GM12872 (cell line): ENCODE results near the gene MLXIPL.

Source experiments
- TF ChIP-seq, protein P1 (sequence below): IDR thresholded peaks from 3 replicates; pipeline ENCODE4 v1.5.1; 2011; ENCODE audit warnings: low read depth, mild to moderate bottlenecking, low read length, moderate library complexity; ENCODE audit not compliant: insufficient read depth

The MLXIPL gene

GRCh38 chr7:73555411-73555982 lies 68.8 kb downstream of the MLXIPL start:
- TF ChIP-seq, protein P1, sequence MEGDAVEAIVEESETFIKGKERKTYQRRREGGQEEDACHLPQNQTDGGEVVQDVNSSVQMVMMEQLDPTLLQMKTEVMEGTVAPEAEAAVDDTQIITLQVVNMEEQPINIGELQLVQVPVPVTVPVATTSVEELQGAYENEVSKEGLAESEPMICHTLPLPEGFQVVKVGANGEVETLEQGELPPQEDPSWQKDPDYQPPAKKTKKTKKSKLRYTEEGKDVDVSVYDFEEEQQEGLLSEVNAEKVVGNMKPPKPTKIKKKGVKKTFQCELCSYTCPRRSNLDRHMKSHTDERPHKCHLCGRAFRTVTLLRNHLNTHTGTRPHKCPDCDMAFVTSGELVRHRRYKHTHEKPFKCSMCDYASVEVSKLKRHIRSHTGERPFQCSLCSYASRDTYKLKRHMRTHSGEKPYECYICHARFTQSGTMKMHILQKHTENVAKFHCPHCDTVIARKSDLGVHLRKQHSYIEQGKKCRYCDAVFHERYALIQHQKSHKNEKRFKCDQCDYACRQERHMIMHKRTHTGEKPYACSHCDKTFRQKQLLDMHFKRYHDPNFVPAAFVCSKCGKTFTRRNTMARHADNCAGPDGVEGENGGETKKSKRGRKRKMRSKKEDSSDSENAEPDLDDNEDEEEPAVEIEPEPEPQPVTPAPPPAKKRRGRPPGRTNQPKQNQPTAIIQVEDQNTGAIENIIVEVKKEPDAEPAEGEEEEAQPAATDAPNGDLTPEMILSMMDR, result no peak

- TF ChIP-seq, protein P1, result no peak
Observed at GRCh38 chr7:73549176-73549575, 75.1 kb downstream of the MLXIPL start.

DNA sequence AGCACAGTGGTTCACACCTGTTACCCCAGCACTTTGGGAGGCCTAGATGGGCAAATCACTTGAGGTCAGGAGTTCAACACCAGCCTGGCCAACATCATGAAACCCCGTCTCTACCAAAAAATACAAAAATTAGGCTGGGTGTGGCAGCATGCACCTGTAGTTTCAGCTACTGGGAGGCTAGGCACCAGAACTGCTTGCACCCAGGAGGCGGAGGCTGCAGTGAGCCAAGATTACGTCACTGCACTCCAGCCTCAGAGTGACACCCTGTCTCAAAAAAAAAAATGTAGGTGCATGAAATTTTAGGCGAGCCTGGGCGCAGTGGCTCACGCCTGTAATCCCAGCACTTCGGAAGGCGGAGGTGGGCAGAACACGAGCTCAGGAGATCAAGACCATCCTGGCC lies 76.5 kb downstream of the MLXIPL start:
- TF ChIP-seq, protein P1, result no peak

DNA sequence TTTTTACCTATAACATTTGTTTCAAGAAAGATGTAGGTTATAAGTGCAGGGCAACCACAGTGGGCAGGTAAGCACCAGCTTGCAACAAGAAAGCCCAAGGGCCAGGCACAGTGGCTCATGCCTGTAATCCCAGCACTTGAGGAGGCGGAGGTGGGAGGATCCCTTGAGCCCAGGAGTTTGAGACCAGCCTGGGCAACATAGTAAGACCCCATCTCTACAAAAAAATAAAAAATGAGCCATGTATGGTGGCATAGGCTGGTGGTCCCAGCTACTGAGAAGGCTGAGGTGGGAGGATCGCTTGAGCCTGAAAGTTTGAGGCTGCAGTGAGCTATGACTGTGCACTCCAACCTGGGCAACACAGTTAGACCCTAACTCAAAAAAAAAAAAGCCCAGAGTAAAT lies 79.6 kb downstream of the MLXIPL start:
- TF ChIP-seq, protein P1, result no peak
